Stimulated activated CD4-positive, alpha-beta T cell treated with anti-CD3 and anti-CD28 coated beads, TNF-alpha, amount 100 ng/mL, for 4 hours (primary cell): ENCODE measurements around the gene ZNF219.

Experiments used
- DNase-seq, 3 experiments: peaks; one replicate each; pipeline ENCODE4 v3.0.0-alpha.2; 2020; ENCODE audit warnings: low read depth in 3 of 3

ZNF219 gene

GRCh38 chr14:21069388-21070082, 28.9 kb downstream of the ZNF219 start:
- no peak for DNase-seq

GRCh38 chr14:21068521-21069387, 29.7 kb downstream of the ZNF219 start:
- peak in 1 of 3 experiments; percentile 23 for DNase-seq

GRCh38 chr14:21066882-21067502, 31.5 kb downstream of the ZNF219 start:
- no peak for DNase-seq

- DNase-seq = no peak
These were observed 35.0 kb downstream of the ZNF219 start for GRCh38 chr14:21063479-21063878.

- no peak for DNase-seq
These were observed 37.1 kb downstream of the ZNF219 start for GRCh38 chr14:21061347-21061668.

- no peak for DNase-seq
These were observed 37.7 kb downstream of the ZNF219 start for GRCh38 chr14:21060614-21061346.

GRCh38 chr14:21059842-21060613, 38.4 kb downstream of the ZNF219 start:
- no peak for DNase-seq

GRCh38 chr14:21058903-21059302, 39.6 kb downstream of the ZNF219 start:
- no peak for DNase-seq

- DNase-seq = no peak
These were observed 40.4 kb downstream of the ZNF219 start, which contains the start of gene RNASE8 for GRCh38 chr14:21057803-21058675. TSS of gene RNASE8 (plus strand) at chr14:21057822. CDS start at chr14:21057893, 71 bp downstream.

GRCh38 chr14:21056520-21057163, 41.8 kb downstream of the ZNF219 start:
- DNase-seq = no peak

- no peak for DNase-seq
These were observed 42.9 kb downstream of the ZNF219 start for GRCh38 chr14:21055432-21056117.

GRCh38 chr14:21054768-21055145, 43.7 kb downstream of the ZNF219 start:
- DNase-seq = no peak

GRCh38 chr14:21054123-21054767, 44.2 kb downstream of the ZNF219 start:
- DNase-seq = no peak

GRCh38 chr14:21053184-21054122, 45.0 kb downstream of the ZNF219 start:
- no peak for DNase-seq

GRCh38 chr14:21050597-21050996, 47.9 kb downstream of the ZNF219 start:
- DNase-seq = no peak

- DNase-seq = no peak
These were observed 49.2 kb downstream of the ZNF219 start for GRCh38 chr14:21049271-21049673.

GRCh38 chr14:21048638-21049037, 49.8 kb downstream of the ZNF219 start:
- no peak for DNase-seq
